Common myeloid progenitor, CD34-positive (primary cell): ENCODE measurements around the gene AKAP13.

Experiments
- CTCF ChIA-PET: fragments of 350-600 bp; sonication (Branson Sonifier 250); formaldehyde crosslinking; loops from one replicate; lab custom pipeline; 2021; ENCODE audit warnings: antibody characterized with exemption; lab: Charles Lee
- POLR2A ChIA-PET: fragments of 350-600 bp; sonication (Branson Sonifier 250); formaldehyde crosslinking; loops from one replicate; lab custom pipeline; 2021; ENCODE audit warnings: antibody characterized with exemption; lab: Charles Lee
- DNase-seq, 3 donors: peaks; one replicate each; pipeline versions ENCODE4 v3.0.0 to v3.0.0-alpha.2; 2013
- H3K27ac ChIP-seq, 2 experiments: 1 replicate in 1 of 2; 2 replicates in 1 of 2; pipeline ENCODE4 v1.7.0; 2013; ENCODE audit warnings: inconsistent platforms in 2 of 2, low read length in 2 of 2, mild to moderate bottlenecking in 2 of 2, low read depth in 1 of 2, moderate library complexity in 1 of 2; ENCODE audit not compliant: severe bottlenecking in 2 of 2, insufficient read depth in 1 of 2, poor library complexity in 1 of 2
- H3K27me3 ChIP-seq, 5 experiments: replicated peaks in 2 of 5; 1 replicate in 3 of 5; 2 replicates in 2 of 5; pipeline versions ENCODE4 v1.6.1 to v1.7.0; 2013; ENCODE audit warnings: low read length in 4 of 5, mild to moderate bottlenecking in 2 of 5, moderate library complexity in 2 of 5, inconsistent platforms in 1 of 5; ENCODE audit not compliant: insufficient read depth in 5 of 5, control insufficient read depth in 4 of 5
- H3K36me3 ChIP-seq, 4 experiments: 1 replicate in 2 of 4; 2 replicates in 2 of 4; pipeline versions ENCODE4 v1.6.1 to v1.7.0; 2013; ENCODE audit warnings: low read length in 3 of 4, control low read depth in 1 of 4, mild to moderate bottlenecking in 1 of 4; ENCODE audit not compliant: control insufficient read depth in 4 of 4, insufficient read depth in 4 of 4
- H3K4me1 ChIP-seq, 4 experiments: 1 replicate in 3 of 4; 2 replicates in 1 of 4; pipeline versions ENCODE4 v1.6.1 to v1.7.1; 2013; ENCODE audit warnings: low read length in 3 of 4, mild to moderate bottlenecking in 3 of 4, control low read depth in 1 of 4, inconsistent platforms in 1 of 4, moderate library complexity in 1 of 4; ENCODE audit not compliant: control insufficient read depth in 4 of 4, insufficient read depth in 4 of 4; ENCODE audit errors: control extremely low read depth in 1 of 4
- H3K4me3 ChIP-seq, 7 experiments: 1 replicate in 4 of 7; 2 replicates in 3 of 7; pipeline versions ENCODE4 v1.5.1 to v1.7.0; 2013; ENCODE audit warnings: mild to moderate bottlenecking in 7 of 7, low read length in 6 of 7, moderate library complexity in 6 of 7, inconsistent platforms in 2 of 7, low read depth in 2 of 7, control low read depth in 1 of 7; ENCODE audit not compliant: insufficient read depth in 4 of 7, control insufficient read depth in 1 of 7; ENCODE audit errors: extremely low read depth in 1 of 7
- H3K9me3 ChIP-seq, 5 experiments: 1 replicate in 4 of 5; 2 replicates in 1 of 5; pipeline versions ENCODE4 v1.6.1 to v1.7.1; 2013; ENCODE audit warnings: low read length in 4 of 5, mild to moderate bottlenecking in 2 of 5, inconsistent platforms in 1 of 5, low read depth in 1 of 5, moderate library complexity in 1 of 5; ENCODE audit not compliant: control insufficient read depth in 4 of 5, insufficient read depth in 2 of 5; ENCODE audit errors: control extremely low read depth in 1 of 5
- WGBS: methylation state at CpG from one replicate; pipeline ENCODE4 v1.1.5; 2013; ENCODE audit not compliant: insufficient coverage; 5-methylcytosine and 5-hydroxymethylcytosine counted together

AKAP13 gene

GRCh38 chr15:85386261-85386660, 5.9 kb downstream of the AKAP13 start:
- no CpG with 5 or more reads among the region's 7 CpGs for WGBS
- ChIA-PET CTCF (no interaction called here), POLR2A (no interaction called here)
- Histone ChIP-seq H3K9me3 (no peaks in the 10 kb centered on the region), H3K27me3 (no peaks in the 10 kb centered on the region), H3K27ac (no peak overlapping the region), H3K4me1 (peaks cover 2 to 14% (median 7%) of the 10 kb centered on the region in 4 experiments), H3K36me3 (no peaks in the 10 kb centered on the region), H3K4me3 (no peak overlapping the region)
- DNase-seq: no peak

GRCh38 chr15:85388566-85389305, 8.3 kb downstream of the AKAP13 start:
- no peak for DNase-seq
- Histone ChIP-seq H3K9me3 (no peaks in the 10 kb centered on the region), H3K4me1 (no peaks in the 10 kb centered on the region), H3K4me3 (no peak overlapping the region), H3K36me3 (no peaks in the 10 kb centered on the region), H3K27ac (no peak overlapping the region), H3K27me3 (no peaks in the 10 kb centered on the region)
- ChIA-PET POLR2A (no interaction called here), CTCF (interaction anchor here (0.8 to 2.8 kb wide), 3 partner anchors 13 to 24 kb away, joined by 4 to 11 read pairs (median 5); no protein-coding TSS in a partner anchor)
- WGBS: 100% methylated on average over 2 of the region's 5 CpGs

DNA sequence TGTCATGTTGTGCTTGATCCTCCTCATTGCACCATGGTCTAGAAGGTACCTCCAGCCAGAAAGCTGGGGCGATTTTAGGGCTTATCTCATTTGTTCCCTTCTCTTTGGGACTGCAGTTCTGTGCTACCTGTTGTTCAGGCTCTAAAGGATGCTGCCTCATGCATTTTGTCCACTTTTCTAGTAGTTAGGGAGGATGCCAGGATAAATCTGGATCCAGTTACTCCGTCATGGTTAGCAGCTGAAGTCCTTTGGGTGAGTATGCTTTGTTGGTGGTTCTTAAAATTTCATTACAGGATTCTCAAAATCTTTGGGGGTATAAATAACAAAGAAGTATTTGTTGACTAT, 8.9 kb downstream of the AKAP13 start:
- DNase-seq: no peak
- Histone ChIP-seq H3K4me3 (no peak overlapping the region), H3K36me3 (no peaks in the 10 kb centered on the region), H3K4me1 (no peaks in the 10 kb centered on the region), H3K9me3 (no peaks in the 10 kb centered on the region), H3K27me3 (no peaks in the 10 kb centered on the region), H3K27ac (no peak overlapping the region)
- ChIA-PET CTCF (interaction anchor here (1.7 to 2.8 kb wide), 2 partner anchors 16 to 24 kb away, joined by 5 to 11 read pairs; no protein-coding TSS in a partner anchor), POLR2A (no interaction called here)
- WGBS: 100% methylated on average over 1 of the region's 2 CpGs

DNA sequence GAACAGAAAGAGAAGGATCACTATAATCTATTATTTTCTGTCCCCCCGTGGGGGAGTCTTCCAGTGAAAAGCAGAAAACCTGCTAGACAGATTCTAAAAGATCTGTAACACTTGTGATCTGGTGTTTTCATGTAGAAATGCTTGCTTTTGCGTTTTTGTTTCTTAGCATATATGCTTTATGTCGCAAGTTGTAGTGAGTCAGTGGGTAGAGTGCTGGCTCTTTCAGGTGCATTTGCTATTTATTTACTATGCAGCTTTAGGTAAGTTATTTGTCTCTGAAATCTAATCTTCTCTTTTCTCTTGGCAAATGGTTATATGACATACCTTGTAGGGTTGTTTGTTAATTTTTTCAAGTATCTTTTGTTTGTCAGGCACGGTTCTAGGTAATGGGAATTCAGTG, 9.4 kb downstream of the AKAP13 start:
- Histone ChIP-seq H3K4me1 (no peaks in the 10 kb centered on the region), H3K27ac (no peak overlapping the region), H3K27me3 (no peaks in the 10 kb centered on the region), H3K9me3 (no peaks in the 10 kb centered on the region), H3K4me3 (no peak overlapping the region), H3K36me3 (no peaks in the 10 kb centered on the region)
- ChIA-PET POLR2A (no interaction called here), CTCF (interaction anchor here (2.8 kb wide), 1 partner anchor 15 kb away, joined by 11 read pairs; no protein-coding TSS in a partner anchor)
- no peak for DNase-seq
- 98% methylated on average over 4 of the region's 4 CpGs for whole genome bisulfite sequencing

GRCh38 chr15:85393210-85393609, 12.8 kb downstream of the AKAP13 start:
- CTCF ChIA-PET: interaction anchor here (1.0 kb wide), 1 partner anchor 10 kb away, joined by 3 read pairs; no protein-coding TSS in a partner anchor
- POLR2A ChIA-PET: no interaction called here
- no peaks in the 10 kb centered on the region for H3K9me3 ChIP-seq
- no peaks in the 10 kb centered on the region for H3K27me3 ChIP-seq
- H3K36me3 ChIP-seq: no peaks in the 10 kb centered on the region
- H3K27ac ChIP-seq: no peak overlapping the region
- 100% methylated on average over 2 of the region's 2 CpGs for WGBS
- no peaks in the 10 kb centered on the region for H3K4me1 ChIP-seq
- H3K4me3 ChIP-seq: no peak overlapping the region
- DNase-seq: no peak

DNA sequence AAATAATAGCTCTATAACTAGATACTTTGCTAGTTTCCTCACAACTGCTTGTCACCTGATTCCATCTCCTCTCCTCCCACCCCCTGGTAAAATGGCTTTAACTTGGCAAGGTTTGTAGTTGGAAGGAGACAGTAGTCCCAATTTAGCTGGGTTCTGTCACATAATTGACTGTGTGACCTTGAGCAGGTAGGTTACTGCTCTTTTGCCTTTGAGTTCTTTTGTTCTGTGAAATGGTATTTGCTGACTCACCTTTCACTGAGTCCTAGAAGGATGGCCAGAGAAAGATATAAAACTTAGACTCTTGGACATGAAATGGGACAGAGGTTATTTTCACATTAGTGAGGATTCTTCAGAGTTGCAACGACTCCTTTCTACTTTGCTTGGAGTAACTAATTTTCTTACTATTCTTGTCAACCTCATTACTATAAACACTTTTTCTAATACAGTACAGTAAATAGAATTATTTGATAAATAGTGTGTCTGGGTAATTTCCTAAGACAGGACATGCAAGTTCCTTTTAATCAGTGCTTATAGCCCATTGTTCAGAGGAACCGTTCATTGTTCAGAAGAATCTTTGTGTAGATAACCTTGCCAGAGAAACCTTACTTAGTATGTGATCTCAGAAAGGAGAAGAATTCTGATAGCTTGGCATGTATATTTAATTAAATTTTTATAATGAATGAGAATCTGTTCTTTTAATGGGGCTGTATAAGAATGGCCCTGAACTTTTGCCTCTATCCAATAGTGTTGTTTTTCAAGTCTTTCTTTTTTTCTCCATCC, 14.3 kb downstream of the AKAP13 start:
- H3K4me1 ChIP-seq: no peaks in the 10 kb centered on the region
- CTCF ChIA-PET: no interaction called here
- no peaks in the 10 kb centered on the region for H3K9me3 ChIP-seq
- no peaks in the 10 kb centered on the region for H3K36me3 ChIP-seq
- H3K4me3 ChIP-seq: no peak overlapping the region
- 88% methylated on average over 1 of the region's 2 CpGs for WGBS
- DNase-seq: no peak
- H3K27ac ChIP-seq: no peak overlapping the region
- POLR2A ChIA-PET: no interaction called here
- H3K27me3 ChIP-seq: no peaks in the 10 kb centered on the region

DNA sequence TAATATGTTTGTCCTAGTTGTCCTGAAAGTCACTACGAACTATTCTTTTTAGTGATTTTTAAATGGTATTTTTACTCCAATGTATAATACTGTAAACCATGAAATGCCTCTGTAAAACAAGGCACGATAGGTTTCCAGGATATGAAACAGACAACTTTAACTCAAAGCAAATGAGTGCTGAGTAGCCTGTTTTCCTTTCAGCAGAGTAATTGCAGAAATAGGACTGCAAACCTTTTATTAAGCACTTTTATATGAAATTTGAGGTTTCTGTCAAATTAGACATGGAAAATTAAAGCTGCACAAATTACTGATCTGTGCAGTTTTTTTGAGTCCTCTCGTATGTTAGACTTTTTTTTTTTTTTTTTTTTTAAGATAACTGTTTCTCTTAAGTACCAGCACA, 16.2 kb downstream of the AKAP13 start:
- DNase-seq: no peak
- WGBS: no CpG with 5 or more reads among the region's 3 CpGs
- H3K36me3 ChIP-seq: no peaks in the 10 kb centered on the region
- H3K9me3 ChIP-seq: no peaks in the 10 kb centered on the region
- H3K27ac ChIP-seq: no peak overlapping the region
- no peak overlapping the region for H3K4me3 ChIP-seq
- POLR2A ChIA-PET: no interaction called here
- peaks cover 0 to 5% (median 2%) of the 10 kb centered on the region in 4 experiments for H3K4me1 ChIP-seq
- H3K27me3 ChIP-seq: no peaks in the 10 kb centered on the region
- CTCF ChIA-PET: interaction anchor here (0.6 to 1.1 kb wide), 2 partner anchors 16 to 149 kb away, joined by 3 to 5 read pairs; no protein-coding TSS in a partner anchor
